Hematopoietic multipotent progenitor cell (in vitro differentiated cells): ENCODE results near the gene KDM4F. TPM values are rescaled to one million over a fixed set of nuclear protein-coding genes. Genes with fewer than 3 reads are reported as not detected.

Experiments used
- DNase-seq, 3 donors: peaks; one replicate each; pipeline ENCODE4 v3.0.0-alpha.2; 2011 to 2015; ENCODE audit warnings: low read depth in 2 of 3, low spot score in 2 of 3
- total RNA-seq: library from RNA; depleted of rRNA; stranded (reverse); fragments of >200 nt; gene quantifications from one replicate; pipeline ENCODE4 v1.2.3, GENCODE V29; 2012

The KDM4F gene
- total RNA-seq, 1 donor: under 0.01 TPM

- no peak for DNase-seq
These were observed 9.8 kb downstream of the KDM4F start for GRCh38 chr11:95059046-95059445.

GRCh38 chr11:95065336-95065735, 16.1 kb downstream of the KDM4F start:
- no peak for DNase-seq

DNA sequence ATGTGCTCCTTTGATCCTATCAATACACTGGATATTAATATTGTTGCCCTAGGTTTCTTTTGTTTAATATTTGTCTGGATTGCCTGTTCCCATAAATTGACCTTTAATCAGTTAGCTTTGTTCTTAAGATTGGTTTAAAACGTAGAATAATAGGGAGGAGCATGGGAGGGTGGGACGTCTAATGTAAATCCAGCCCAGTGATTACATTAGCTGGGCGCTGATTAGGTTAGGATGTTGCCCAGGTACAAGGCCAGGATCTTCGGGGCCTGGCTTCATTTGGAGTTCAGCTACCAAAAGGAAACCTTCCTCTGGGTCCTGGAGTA, 17.5 kb downstream of the KDM4F start, which contains the start of gene SRSF8:
SRSF8 (plus strand) TSS at position 204 of the 323 bp plus-strand sequence. CDS start 308 bp downstream, outside the sequence.
- DNase-seq: no peak

- DNase-seq: peak; percentile 59 to 81 (median 75)
These were observed 18.0 kb downstream of the KDM4F start for GRCh38 chr11:95067039-95067840.

DNA sequence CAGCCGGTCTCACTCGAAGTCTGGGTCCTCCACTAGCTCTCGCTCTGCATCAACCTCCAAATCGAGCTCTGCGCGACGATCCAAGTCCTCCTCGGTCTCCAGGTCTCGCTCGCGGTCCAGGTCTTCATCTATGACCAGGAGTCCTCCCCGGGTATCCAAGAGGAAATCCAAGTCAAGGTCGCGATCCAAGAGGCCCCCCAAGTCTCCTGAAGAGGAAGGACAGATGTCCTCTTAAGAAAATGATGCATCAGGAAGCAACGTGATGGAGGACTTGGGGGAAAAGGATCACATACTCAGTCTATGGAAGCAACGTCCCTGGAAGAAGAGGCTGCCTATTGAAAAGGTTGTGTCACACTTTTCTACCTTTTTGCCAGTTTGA, 18.6 kb downstream of the KDM4F start:
- no peak for DNase-seq

GRCh38 chr11:95068549-95068948, 19.3 kb downstream of the KDM4F start:
- peak; percentile 52 to 96 (median 89) for DNase-seq

DNA sequence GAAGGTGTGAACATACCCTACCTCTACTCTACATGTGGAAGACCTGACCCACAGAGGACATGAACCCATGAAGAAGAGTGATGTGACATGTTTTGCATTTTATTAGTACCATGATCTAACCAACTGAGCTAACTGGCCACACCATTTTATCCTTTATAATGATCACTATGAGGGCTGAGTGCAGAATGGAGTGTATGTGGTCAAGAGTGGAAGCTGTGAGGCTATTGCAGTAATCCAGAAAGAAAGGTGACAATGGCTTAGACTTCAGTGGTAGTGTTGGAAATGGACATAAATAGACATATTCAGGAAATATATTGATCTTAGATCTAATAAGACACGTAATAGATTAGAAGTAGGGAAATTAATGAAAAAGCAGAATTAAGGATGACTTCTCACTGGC, 21.2 kb downstream of the KDM4F start:
- DNase-seq: no peak

DNA sequence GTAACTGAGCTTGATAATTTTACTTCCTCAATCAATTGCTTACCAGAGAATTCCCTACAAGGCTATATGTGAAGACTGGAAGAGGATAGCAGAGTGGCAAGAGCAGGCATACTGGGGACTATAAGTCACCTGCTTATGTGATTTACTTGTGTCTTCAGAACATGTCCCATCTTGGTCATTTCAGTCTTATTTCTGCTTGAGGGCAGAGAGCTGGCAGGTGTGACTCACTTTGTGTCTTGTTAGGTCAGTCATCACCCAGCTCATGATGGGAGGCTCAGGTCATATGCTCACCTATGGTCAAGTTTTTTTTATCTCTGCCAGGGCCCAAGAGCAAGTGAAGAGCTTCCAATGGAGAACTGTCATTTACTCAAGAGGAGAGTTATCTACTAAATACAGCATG, 23.7 kb downstream of the KDM4F start:
- no peak for DNase-seq

GRCh38 chr11:95074792-95075563, 25.8 kb downstream of the KDM4F start:
- DNase-seq: no peak

GRCh38 chr11:95076416-95076815, 27.2 kb downstream of the KDM4F start:
- DNase-seq: peak in 1 of 3 donors; percentile 42

DNA sequence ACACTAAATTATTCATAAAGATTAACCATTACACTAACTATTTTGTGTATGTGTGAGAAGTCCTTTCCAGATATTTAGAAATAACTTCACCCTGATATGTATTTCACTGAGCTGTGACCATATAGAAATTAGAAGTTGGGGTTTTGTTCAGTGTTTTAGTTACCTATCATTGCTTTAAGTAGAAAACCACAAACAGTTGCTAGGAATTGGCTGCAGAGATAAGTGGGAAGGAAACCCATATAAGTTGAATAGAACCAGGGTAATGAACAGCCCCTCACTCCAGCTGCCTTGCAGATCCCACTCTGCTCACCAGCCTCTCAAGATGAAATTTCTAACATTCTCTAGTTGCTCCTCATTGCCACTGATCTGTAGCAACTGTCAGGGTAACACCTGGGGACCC, 27.8 kb downstream of the KDM4F start:
- no peak for DNase-seq

- DNase-seq: no peak
These were observed 29.3 kb downstream of the KDM4F start for GRCh38 chr11:95078526-95078925.

DNA sequence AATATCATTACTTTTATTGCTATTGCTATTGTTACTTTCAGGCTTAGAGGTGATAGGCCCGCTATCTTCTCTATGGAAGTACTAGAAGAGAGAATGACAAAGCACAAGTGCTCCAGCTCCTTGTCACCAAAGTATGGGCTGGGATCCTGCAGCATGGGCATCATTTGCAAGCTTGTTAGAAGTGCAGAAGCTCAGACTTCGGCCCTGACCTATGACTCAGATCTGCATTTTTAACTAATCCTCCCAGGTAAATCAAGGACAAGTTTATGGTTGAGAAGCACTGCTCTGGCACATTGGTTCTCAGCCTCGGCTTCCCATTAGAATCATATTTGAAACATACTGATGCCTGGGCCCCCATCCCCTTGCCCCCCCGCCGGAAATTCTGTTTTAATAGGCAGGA, 31.8 kb downstream of the KDM4F start:
- no peak for DNase-seq

- DNase-seq: no peak
These were observed 32.2 kb downstream of the KDM4F start for GRCh38 chr11:95081412-95081811.

- DNase-seq: no peak
These were observed 33.4 kb downstream of the KDM4F start for GRCh38 chr11:95082576-95083001.

DNA sequence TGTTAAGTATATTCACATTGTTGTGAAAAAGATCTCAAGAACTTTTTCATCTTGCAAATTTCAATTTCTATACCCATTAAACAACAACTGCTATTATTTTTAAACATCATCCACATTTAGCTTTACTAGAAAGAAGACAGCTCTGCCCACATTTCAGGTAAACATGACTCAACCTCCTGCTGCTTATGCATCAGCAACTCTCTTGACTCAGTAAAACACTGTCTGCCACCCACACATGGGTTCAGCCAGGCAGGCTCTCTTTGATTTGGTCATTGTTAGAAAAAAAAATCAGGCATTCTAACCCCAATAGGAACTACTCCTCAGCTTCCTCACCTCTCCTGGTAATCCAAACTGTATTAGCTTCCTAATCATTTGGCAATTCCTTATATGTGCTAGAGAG, 35.3 kb downstream of the KDM4F start:
- DNase-seq: no peak

DNA sequence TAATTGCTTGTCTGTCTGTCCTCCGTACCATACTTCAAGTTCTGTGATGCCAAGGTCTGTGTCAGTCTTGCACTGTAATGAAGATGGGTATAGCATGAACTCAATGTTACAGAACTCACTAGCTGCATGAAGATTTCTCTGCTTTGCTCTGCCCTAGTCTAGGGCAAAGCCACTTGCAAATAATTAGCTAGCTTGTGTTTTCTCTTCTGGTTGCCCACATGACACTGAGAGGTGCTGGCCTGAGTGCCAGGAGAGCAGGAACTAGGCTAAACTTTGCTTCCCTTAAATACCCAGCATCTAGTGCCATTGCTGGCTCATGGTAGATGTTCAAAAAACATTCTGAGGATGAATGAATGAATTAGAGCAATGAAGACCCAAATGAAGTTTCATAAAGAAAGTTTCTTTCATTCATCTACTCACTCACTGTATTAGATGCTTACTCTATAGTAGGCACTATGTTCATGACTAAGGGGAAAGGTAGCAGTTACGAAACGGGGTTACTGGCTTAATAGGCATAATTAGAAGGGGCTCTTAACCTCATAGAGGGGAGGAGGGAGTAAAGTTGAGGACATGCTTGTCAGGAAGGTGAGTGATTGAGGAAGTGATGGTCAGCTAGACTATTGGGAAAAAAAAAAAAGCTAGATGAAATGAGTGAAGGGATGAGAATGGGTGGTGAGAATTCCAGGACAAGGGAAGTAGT, 36.0 kb downstream of the KDM4F start:
- no peak for DNase-seq

GRCh38 chr11:95086151-95086550, 36.9 kb downstream of the KDM4F start:
- DNase-seq: no peak

- DNase-seq: no peak
These were observed 37.8 kb downstream of the KDM4F start for GRCh38 chr11:95086836-95087570.

DNA sequence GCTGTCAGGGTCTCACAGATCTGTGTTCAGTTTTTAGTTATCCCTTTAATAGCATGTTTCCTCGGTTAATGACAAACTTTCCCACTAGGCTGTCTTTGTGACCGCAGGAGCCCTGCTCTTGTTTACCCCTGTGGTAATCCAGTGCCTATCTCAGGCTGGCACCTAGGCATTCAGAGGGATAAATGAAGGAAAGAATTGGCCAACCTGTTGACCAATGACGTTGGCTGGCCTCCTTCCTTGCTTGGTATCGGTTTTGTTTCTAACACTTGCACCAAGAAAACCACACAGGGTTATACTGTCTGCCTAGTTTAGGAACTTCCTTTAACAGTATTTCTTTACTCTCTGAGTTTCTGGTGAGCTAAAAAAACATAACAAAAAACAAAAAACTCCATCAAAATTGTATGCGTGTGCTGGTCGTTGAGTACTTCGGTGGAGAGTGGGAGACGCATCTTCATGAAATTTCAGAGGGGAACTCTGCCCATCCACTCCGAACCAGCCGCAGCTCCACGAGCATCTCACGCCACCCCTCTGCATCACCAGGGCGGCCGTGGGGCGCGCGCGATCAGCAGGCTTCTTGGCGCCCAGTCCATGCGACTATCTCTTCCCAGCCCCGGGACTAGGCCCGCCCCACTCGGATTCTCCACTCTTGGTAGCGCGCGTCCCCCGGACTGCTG, 39.9 kb downstream of the KDM4F start:
- peak in 2 of 3 donors; percentile 47 to 65 for DNase-seq
